SK-N-SH (cell line): Measurements from ENCODE around the gene STUB1. TPM values are rescaled to one million over a fixed set of nuclear protein-coding genes. Genes with fewer than 3 reads are reported as not detected.

Source experiments
- CTCF ChIA-PET: fragments of 300-600, 350-600 bp; formaldehyde crosslinking; extraction: SDS; loops from one replicate; lab custom pipeline; 2021; lab: Yijun Ruan, JAX
- POLR2A ChIA-PET: fragments of 350-600 bp; sonication (Branson Sonifier 250); formaldehyde crosslinking; extraction: SDS; loops from one replicate; lab custom pipeline; 2020; ENCODE audit warnings: antibody characterized with exemption, inconsistent platforms; lab: Yijun Ruan, JAX
- DNase-seq: peaks from one replicate; pipeline ENCODE4 v3.0.0; 2012
- H2AFZ ChIP-seq: fragments of 200-600 bp; sonication (generic); 2 replicates; pipeline ENCODE4 v1.8.1; 2016; ENCODE audit warnings: antibody characterized with exemption, mild to moderate bottlenecking, low read depth
- H3F3A ChIP-seq: fragments of 200-600 bp; sonication (generic); replicated peaks from 2 replicates; pipeline ENCODE3; 2016; ENCODE audit warnings: antibody characterized with exemption, mild to moderate bottlenecking; ENCODE audit not compliant: insufficient read depth
- H3K27ac ChIP-seq, 2 experiments: fragments of 200-500 bp in 1 of 2; fragments of 200-600 bp in 1 of 2; sonication (Bioruptor generic) in 1 of 2; sonication (generic), shearing (Covaris generic) in 1 of 2; 2 replicates each; pipeline versions ENCODE4 v1.5.1 to v1.6.1; 2014 to 2016; ENCODE audit warnings: low read depth in 2 of 2, inconsistent platforms in 1 of 2, low read length in 1 of 2, mild to moderate bottlenecking in 1 of 2, mixed read lengths in 1 of 2
- H3K27me3 ChIP-seq: fragments of 200-600 bp; sonication (generic), shearing (Covaris generic); 2 replicates; pipeline ENCODE4 v1.6.1; 2016; ENCODE audit warnings: mixed run types; ENCODE audit not compliant: insufficient read depth
- H3K36me3 ChIP-seq, 2 experiments: fragments of 200-500 bp in 1 of 2; fragments of 200-600 bp in 1 of 2; sonication (Bioruptor generic) in 1 of 2; sonication (generic) in 1 of 2; replicated peaks in 1 of 2; 2 replicates each; pipeline versions ENCODE3 to v1.5.1; 2014 to 2016; ENCODE audit warnings: low read length in 1 of 2, mild to moderate bottlenecking in 1 of 2; ENCODE audit not compliant: insufficient read depth in 2 of 2, control insufficient read depth in 1 of 2
- H3K4me1 ChIP-seq, 2 experiments: fragments of 200-500 bp in 1 of 2; fragments of 200-600 bp in 1 of 2; sonication (Bioruptor generic) in 1 of 2; sonication (generic), shearing (Covaris generic) in 1 of 2; 2 replicates each; pipeline versions ENCODE4 v1.5.1 to v1.6.1; 2014 to 2016; ENCODE audit warnings: low read depth in 1 of 2, low read length in 1 of 2, mixed run types in 1 of 2; ENCODE audit not compliant: insufficient read depth in 2 of 2, control insufficient read depth in 1 of 2
- H3K4me2 ChIP-seq: fragments of 200-600 bp; sonication (generic), shearing (Covaris generic); 2 replicates; pipeline ENCODE4 v1.6.1; 2017; ENCODE audit warnings: mixed run types
- H3K4me3 ChIP-seq, 2 experiments: fragments of 200-500 bp in 1 of 2; fragments of 200-600 bp in 1 of 2; sonication (Bioruptor generic) in 1 of 2; sonication (generic), shearing (Covaris generic) in 1 of 2; 2 replicates each; pipeline versions ENCODE4 v1.5.1 to v1.8.1; 2014 to 2016; ENCODE audit warnings: low read depth in 2 of 2, inconsistent platforms in 1 of 2, low read length in 1 of 2, mild to moderate bottlenecking in 1 of 2, mixed read lengths in 1 of 2, moderate library complexity in 1 of 2
- H3K79me2 ChIP-seq: fragments of 200-600 bp; sonication (generic); 2 replicates; pipeline ENCODE4 v1.8.1; 2017; ENCODE audit warnings: mild to moderate bottlenecking; ENCODE audit not compliant: insufficient read depth
- H3K9ac ChIP-seq: fragments of 200-600 bp; sonication (generic); 2 replicates; pipeline ENCODE4 v1.6.1; 2017; ENCODE audit warnings: mixed run types
- H3K9me2 ChIP-seq: fragments of 200-600 bp; sonication (generic); 2 replicates; pipeline ENCODE4 v1.6.1; 2017; ENCODE audit warnings: mixed run types
- H3K9me3 ChIP-seq: fragments of 200-600 bp; sonication (generic); 2 replicates; pipeline ENCODE4 v1.6.1; 2017; ENCODE audit warnings: mixed run types, mild to moderate bottlenecking, moderate library complexity
- H4K20me1 ChIP-seq: fragments of 200-600 bp; sonication (generic); 2 replicates; pipeline ENCODE4 v1.6.1; 2017; ENCODE audit warnings: mild to moderate bottlenecking, mixed run types; ENCODE audit not compliant: insufficient read depth
- ELF1 ChIP-seq: IDR thresholded peaks from 2 replicates; pipeline ENCODE4 v1.4.0; 2012
- EP300 ChIP-seq, 2 experiments: IDR thresholded peaks; 2 replicates each; pipeline versions ENCODE4 v1.4.0 to v1.6.1; 2012; ENCODE audit warnings: borderline replicate concordance in 1 of 2, low read depth in 1 of 2, low read length in 1 of 2
- NRF1 ChIP-seq: IDR thresholded peaks from 2 replicates; pipeline ENCODE4 v1.6.1; 2012; ENCODE audit warnings: low read depth, mild to moderate bottlenecking, low read length
- POLR2AphosphoS5 ChIP-seq: IDR thresholded peaks from 2 replicates; pipeline ENCODE4 v1.6.1; 2012; ENCODE audit warnings: low read depth, low read length
- RAD21 ChIP-seq: IDR thresholded peaks from 2 replicates; pipeline ENCODE4 v1.6.1; 2012; ENCODE audit warnings: mild to moderate bottlenecking, low read length
- RCOR1 ChIP-seq: fragments of 150-350 bp; IDR thresholded peaks from 2 replicates; pipeline ENCODE4 v1.6.1; 2017; ENCODE audit warnings: antibody characterized with exemption, low read length
- RXRA ChIP-seq: IDR thresholded peaks from 2 replicates; pipeline ENCODE4 v1.4.0; 2012; ENCODE audit warnings: low read depth, mild to moderate bottlenecking, borderline replicate concordance
- TAF1 ChIP-seq: IDR thresholded peaks from 2 replicates; pipeline ENCODE4 v1.6.1; 2012; ENCODE audit warnings: low read depth, mild to moderate bottlenecking, low read length, moderate library complexity, borderline replicate concordance
- TEAD4 ChIP-seq: IDR thresholded peaks from 2 replicates; pipeline ENCODE4 v1.4.0; 2012; ENCODE audit warnings: mild to moderate bottlenecking, borderline replicate concordance; ENCODE audit not compliant: insufficient read depth
- YY1 ChIP-seq: IDR thresholded peaks from 2 replicates; pipeline ENCODE4 v1.4.0; 2012; ENCODE audit warnings: low read depth, mild to moderate bottlenecking
- WGBS: methylation state at CpG from one replicate; pipeline ENCODE4 v1.1.6; 2017; ENCODE audit warnings: low lambda C conversion rate; 5-methylcytosine and 5-hydroxymethylcytosine counted together
- polyA plus RNA-seq, 3 experiments: library from polyadenylated mRNA; depleted of rRNA; stranded (reverse); fragments of >200 nt; gene quantifications; 2 replicates each; pipeline ENCODE4 v1.2.3, GENCODE V29; 2012
- TF ChIP-seq, protein P1 (sequence below): IDR thresholded peaks from 2 replicates; pipeline ENCODE4 v1.6.1; 2012; ENCODE audit warnings: mild to moderate bottlenecking, low read depth, low read length, moderate library complexity

The STUB1 gene
- polyA plus RNA-seq, 1 of the 3 experiments (the other 2 are of a cell fraction), result 323 TPM

DNA sequence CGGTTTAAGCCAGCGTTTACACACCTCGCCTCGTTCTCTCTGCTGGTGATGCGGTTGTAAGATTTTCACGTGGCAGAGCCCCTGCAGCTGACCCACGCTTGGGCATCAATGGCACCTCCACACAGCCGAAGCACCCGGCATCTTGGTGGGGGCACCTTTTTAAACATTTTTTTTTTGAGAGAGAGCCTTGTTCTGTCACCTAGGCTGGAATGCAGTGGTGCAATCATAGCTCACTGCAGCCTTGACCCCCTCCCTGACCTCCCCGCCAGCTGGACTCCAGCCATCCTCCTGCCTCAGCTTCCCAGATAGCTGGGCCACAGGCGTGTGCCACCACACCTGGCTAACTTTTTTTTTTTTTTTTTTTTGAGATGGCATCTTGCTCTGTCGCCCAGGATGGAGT is 26.2 kb upstream of the STUB1 start:
- Histone ChIP-seq H3K36me3 (peaks cover 0 to 47% of the 10 kb centered on the region in 2 experiments), H4K20me1 (no peaks in the 10 kb centered on the region), H3K79me2 (peaks cover 6% of the 10 kb centered on the region; the same call in 1 of the 2 replicates), H3K4me3 (no peak overlapping the region), H3K4me2 (no peak overlapping the region), H3K9ac (no peak overlapping the region), H2AFZ (no peak overlapping the region), H3K9me3 (no peaks in the 10 kb centered on the region), H3K4me1 (peaks cover 0 to 14% of the 10 kb centered on the region in 2 experiments; a peak in 1 of 4 replicates), H3K27ac (no peak overlapping the region), H3K27me3 (no peaks in the 10 kb centered on the region), H3F3A (no peaks in the 10 kb centered on the region), H3K9me2 (no peaks in the 10 kb centered on the region)
- 91% methylated on average over 12 of the region's 12 CpGs for WGBS
- CTCF ChIA-PET, result interaction anchor here (0.6 to 7.8 kb wide), 2 partner anchors 12 to 71 kb away, joined by 3 to 69 read pairs; partner anchors contain the start of gene RHOT2
- POLR2A ChIA-PET, result interaction anchor here (0.6 to 0.7 kb wide), 2 partner anchors 48 to 378 kb away, joined by 3 read pairs; no protein-coding TSS in a partner anchor
- TF ChIP-seq RAD21, result no peak
- TF ChIP-seq ELF1, result no peak
- no peak for TF ChIP-seq RXRA
- TF ChIP-seq TEAD4, result no peak
- no peak for TF ChIP-seq NRF1
- TF ChIP-seq EP300 (IDR thresholded peaks at IDR 0.05; ENCODE audit: borderline replicate concordance in 1 of 2, low read depth in 1 of 2, low read length in 1 of 2), result no peak
- no peak for DNase-seq

DNA sequence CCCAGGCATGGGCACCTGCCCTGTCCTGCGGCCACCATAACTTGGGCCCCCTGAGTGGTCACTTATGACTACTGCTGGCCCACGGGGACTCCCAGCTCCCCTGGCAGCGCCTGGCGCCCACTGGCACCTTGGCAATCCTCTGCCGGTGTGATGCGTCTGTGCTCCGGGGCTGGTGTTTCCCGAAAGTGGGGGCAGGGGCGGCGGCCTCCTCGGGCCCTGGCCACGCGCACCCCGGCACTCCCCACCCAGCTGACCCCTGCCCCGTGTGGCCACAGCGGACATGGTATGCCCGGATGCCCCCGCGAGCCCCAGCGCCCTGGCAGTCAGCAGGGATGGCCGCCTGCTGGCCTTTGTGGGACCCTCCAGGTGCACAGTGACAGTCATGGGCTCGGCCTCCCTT is 22.7 kb upstream of the STUB1 start:
- whole genome bisulfite sequencing, result 100% methylated on average over 2 of the region's 22 CpGs
- Histone ChIP-seq H3F3A (no peaks in the 10 kb centered on the region), H3K36me3 (peaks cover 0 to 55% of the 10 kb centered on the region in 2 experiments), H3K9me2 (no peaks in the 10 kb centered on the region), H3K27ac (no peak overlapping the region), H3K27me3 (no peaks in the 10 kb centered on the region), H3K9ac (no peak overlapping the region), H3K4me3 (no peak overlapping the region), H4K20me1 (no peaks in the 10 kb centered on the region), H3K9me3 (no peaks in the 10 kb centered on the region), H3K4me1 (peaks cover 3 to 32% of the 10 kb centered on the region in 2 experiments; a peak in 3 of 4 replicates), H3K79me2 (no peaks in the 10 kb centered on the region), H3K4me2 (no peak overlapping the region), H2AFZ (no peak overlapping the region)
- no peak for DNase-seq
- POLR2A ChIA-PET, result no interaction called here
- TF ChIP-seq YY1 (no peak), TAF1 (no peak), POLR2AphosphoS5 (no peak), RCOR1 (no peak)
- TF ChIP-seq, protein P1, sequence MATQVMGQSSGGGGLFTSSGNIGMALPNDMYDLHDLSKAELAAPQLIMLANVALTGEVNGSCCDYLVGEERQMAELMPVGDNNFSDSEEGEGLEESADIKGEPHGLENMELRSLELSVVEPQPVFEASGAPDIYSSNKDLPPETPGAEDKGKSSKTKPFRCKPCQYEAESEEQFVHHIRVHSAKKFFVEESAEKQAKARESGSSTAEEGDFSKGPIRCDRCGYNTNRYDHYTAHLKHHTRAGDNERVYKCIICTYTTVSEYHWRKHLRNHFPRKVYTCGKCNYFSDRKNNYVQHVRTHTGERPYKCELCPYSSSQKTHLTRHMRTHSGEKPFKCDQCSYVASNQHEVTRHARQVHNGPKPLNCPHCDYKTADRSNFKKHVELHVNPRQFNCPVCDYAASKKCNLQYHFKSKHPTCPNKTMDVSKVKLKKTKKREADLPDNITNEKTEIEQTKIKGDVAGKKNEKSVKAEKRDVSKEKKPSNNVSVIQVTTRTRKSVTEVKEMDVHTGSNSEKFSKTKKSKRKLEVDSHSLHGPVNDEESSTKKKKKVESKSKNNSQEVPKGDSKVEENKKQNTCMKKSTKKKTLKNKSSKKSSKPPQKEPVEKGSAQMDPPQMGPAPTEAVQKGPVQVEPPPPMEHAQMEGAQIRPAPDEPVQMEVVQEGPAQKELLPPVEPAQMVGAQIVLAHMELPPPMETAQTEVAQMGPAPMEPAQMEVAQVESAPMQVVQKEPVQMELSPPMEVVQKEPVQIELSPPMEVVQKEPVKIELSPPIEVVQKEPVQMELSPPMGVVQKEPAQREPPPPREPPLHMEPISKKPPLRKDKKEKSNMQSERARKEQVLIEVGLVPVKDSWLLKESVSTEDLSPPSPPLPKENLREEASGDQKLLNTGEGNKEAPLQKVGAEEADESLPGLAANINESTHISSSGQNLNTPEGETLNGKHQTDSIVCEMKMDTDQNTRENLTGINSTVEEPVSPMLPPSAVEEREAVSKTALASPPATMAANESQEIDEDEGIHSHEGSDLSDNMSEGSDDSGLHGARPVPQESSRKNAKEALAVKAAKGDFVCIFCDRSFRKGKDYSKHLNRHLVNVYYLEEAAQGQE, result no peak
- CTCF ChIA-PET, result interaction anchor here (2.0 to 6.7 kb wide), 3 partner anchors 8 to 11 kb away, joined by 7 to 92 read pairs (median 8); partner anchors contain the start of genes RHOT2 and WDR90
